GM21390 (cell line): ENCODE measurements around the gene IQGAP1.

Experiments
- ATAC-seq: cut with Tn5 transposase; IDR thresholded peaks from one replicate; pipeline ENCODE4 v1.9.1; 2021; ENCODE audit not compliant: unreplicated experiment

Gene IQGAP1

GRCh38 chr15:90435652-90436337 is 47.8 kb downstream of the IQGAP1 start:
- no peak for ATAC-seq

- no peak for ATAC-seq
Measured at GRCh38 chr15:90436952-90437351, 48.9 kb downstream of the IQGAP1 start.

- ATAC-seq: no peak
Measured at GRCh38 chr15:90437516-90437915, 49.5 kb downstream of the IQGAP1 start.

GRCh38 chr15:90439946-90440345 is 51.9 kb downstream of the IQGAP1 start:
- ATAC-seq: no peak

GRCh38 chr15:90441027-90441426 is 53.0 kb downstream of the IQGAP1 start:
- no peak for ATAC-seq

- ATAC-seq: no peak
Measured at GRCh38 chr15:90442423-90442822, 54.4 kb downstream of the IQGAP1 start.

- ATAC-seq: no peak
Measured at GRCh38 chr15:90449206-90449735, 61.2 kb downstream of the IQGAP1 start.

GRCh38 chr15:90451053-90451850 is 63.2 kb downstream of the IQGAP1 start:
- no peak for ATAC-seq

- ATAC-seq: no peak
Measured at GRCh38 chr15:90456236-90456635, 68.2 kb downstream of the IQGAP1 start.

- no peak for ATAC-seq
Measured at GRCh38 chr15:90458061-90458460, 70.0 kb downstream of the IQGAP1 start.

GRCh38 chr15:90459368-90459767 is 71.3 kb downstream of the IQGAP1 start:
- no peak for ATAC-seq

GRCh38 chr15:90460142-90460824 is 72.2 kb downstream of the IQGAP1 start:
- no peak for ATAC-seq

- no peak for ATAC-seq
Measured at GRCh38 chr15:90463381-90463780, 75.3 kb downstream of the IQGAP1 start.

- no peak for ATAC-seq
Measured at GRCh38 chr15:90465140-90465929, 77.3 kb downstream of the IQGAP1 start.

GRCh38 chr15:90465930-90466567 is 78.0 kb downstream of the IQGAP1 start:
- ATAC-seq: no peak

GRCh38 chr15:90469723-90470122 is 81.7 kb downstream of the IQGAP1 start:
- ATAC-seq: no peak

GRCh38 chr15:90470453-90470852 is 82.4 kb downstream of the IQGAP1 start:
- ATAC-seq: no peak

GRCh38 chr15:90471126-90471525 is 83.1 kb downstream of the IQGAP1 start:
- ATAC-seq: no peak

GRCh38 chr15:90471769-90472168 is 83.7 kb downstream of the IQGAP1 start:
- ATAC-seq: no peak

GRCh38 chr15:90478846-90479481 is 90.9 kb downstream of the IQGAP1 start:
- no peak for ATAC-seq
